IMR-90 (cell line): ENCODE results near the gene THRA. TPM values are rescaled to one million over a fixed set of nuclear protein-coding genes. Genes with fewer than 3 reads are reported as not detected.

ENCODE experiments used
- ATAC-seq: fragments of 200-7000 bp; cut with Tn5 transposase; 2 replicates; pipeline ENCODE4 v1.9.1; 2020; ENCODE audit warnings: low read depth, mild to moderate bottlenecking, moderate library complexity
- BruUV-seq: library from RNA; stranded (reverse); fragments of 400-500 nt; replicated peaks from 2 replicates; lab custom pipeline; 2021; lab: Mats Ljungman, UMichigan
- CTCF ChIA-PET: fragments of 300-600 bp; formaldehyde crosslinking; extraction: SDS; loops from one replicate; lab custom pipeline; 2021; ENCODE audit warnings: antibody characterized with exemption; lab: Yijun Ruan, JAX
- POLR2A ChIA-PET: fragments of 300-600 bp; sonication (Branson Sonifier 250); formaldehyde crosslinking; loops from one replicate; lab custom pipeline; 2022; ENCODE audit warnings: antibody characterized with exemption; ENCODE audit not compliant: unreplicated experiment; lab: Charles Lee
- DNase-seq: peaks from one replicate; pipeline ENCODE4 v3.0.0; 2013
- H2AFZ ChIP-seq: replicated peaks from 2 replicates; pipeline ENCODE3; 2013; ENCODE audit warnings: low read length, mild to moderate bottlenecking; ENCODE audit not compliant: poor library complexity
- H2AK5ac ChIP-seq: 2 replicates; pipeline ENCODE4 v1.6.1; 2013; ENCODE audit warnings: low read depth, low read length, inconsistent platforms
- H2AK9ac ChIP-seq: replicated peaks from 2 replicates; pipeline ENCODE3; 2013; ENCODE audit warnings: mild to moderate bottlenecking, low read depth, low read length, moderate library complexity; ENCODE audit not compliant: poor library complexity
- H2BK120ac ChIP-seq: 2 replicates; pipeline ENCODE4 v1.6.1; 2013; ENCODE audit warnings: low read depth, low read length, inconsistent platforms
- H2BK15ac ChIP-seq: 3 replicates; pipeline ENCODE4 v1.6.1; 2013; ENCODE audit warnings: low read depth, low read length, inconsistent platforms
- H2BK20ac ChIP-seq: 2 replicates; pipeline ENCODE4 v1.6.1; 2013; ENCODE audit warnings: low read depth, mild to moderate bottlenecking, inconsistent platforms, low read length, moderate library complexity
- H2BK5ac ChIP-seq: 2 replicates; pipeline ENCODE4 v1.6.1; 2013; ENCODE audit warnings: mild to moderate bottlenecking, low read depth, low read length, inconsistent platforms; ENCODE audit not compliant: poor library complexity, severe bottlenecking
- H3K14ac ChIP-seq: replicated peaks from 2 replicates; pipeline ENCODE4 v1.6.1; 2013; ENCODE audit warnings: low read depth, low read length, inconsistent platforms
- H3K18ac ChIP-seq: 2 replicates; pipeline ENCODE4 v1.6.1; 2013; ENCODE audit warnings: low read depth, low read length, control low read depth
- H3K23ac ChIP-seq: 2 replicates; pipeline ENCODE4 v1.6.1; 2013; ENCODE audit warnings: low read depth, low read length, inconsistent platforms
- H3K27ac ChIP-seq: 2 replicates; pipeline ENCODE4 v1.5.1; 2013; ENCODE audit warnings: mild to moderate bottlenecking, control low read depth, low read length; ENCODE audit not compliant: insufficient read depth
- H3K27me3 ChIP-seq: 2 replicates; pipeline ENCODE4 v1.6.1; 2013; ENCODE audit warnings: low read length; ENCODE audit not compliant: control insufficient read depth, insufficient read depth
- H3K36me3 ChIP-seq: 2 replicates; pipeline ENCODE4 v1.6.1; 2013; ENCODE audit warnings: low read length, mixed read lengths; ENCODE audit not compliant: control insufficient read depth, insufficient read depth
- H3K4ac ChIP-seq: 2 replicates; pipeline ENCODE4 v1.6.1; 2013; ENCODE audit warnings: low read depth, low read length, inconsistent platforms
- H3K4me1 ChIP-seq: 2 replicates; pipeline ENCODE4 v1.6.1; 2013; ENCODE audit warnings: low read length, mixed read lengths; ENCODE audit not compliant: control insufficient read depth, insufficient read depth
- H3K4me2 ChIP-seq: 2 replicates; pipeline ENCODE4 v1.6.1; 2013; ENCODE audit warnings: low read depth, mild to moderate bottlenecking, control low read depth, low read length, moderate library complexity
- H3K4me3 ChIP-seq: 2 replicates; pipeline ENCODE4 v1.5.1; 2013; ENCODE audit warnings: low read depth, mild to moderate bottlenecking, control low read depth, low read length, moderate library complexity; ENCODE audit not compliant: insufficient read depth
- H3K56ac ChIP-seq: 2 replicates; pipeline ENCODE4 v1.6.1; 2013; ENCODE audit warnings: low read length, inconsistent platforms; ENCODE audit not compliant: insufficient read depth; ENCODE audit errors: extremely low read depth
- H3K79me1 ChIP-seq, 2 experiments: 2 replicates each; pipeline ENCODE4 v1.6.1; 2013; ENCODE audit warnings: low read length in 2 of 2, inconsistent platforms in 1 of 2, low read depth in 1 of 2
- H3K9ac ChIP-seq: 2 replicates; pipeline ENCODE4 v1.6.1; 2013; ENCODE audit warnings: low read depth, low read length, control low read depth
- H3K9me1 ChIP-seq: 2 replicates; pipeline ENCODE4 v1.6.1; 2013; ENCODE audit warnings: low read length, inconsistent platforms; ENCODE audit not compliant: insufficient read depth
- H3K9me3 ChIP-seq: 2 replicates; pipeline ENCODE4 v1.6.1; 2013; ENCODE audit warnings: low read length; ENCODE audit not compliant: control insufficient read depth, insufficient read depth
- H4K20me1 ChIP-seq: 2 replicates; pipeline ENCODE4 v1.6.1; 2013; ENCODE audit warnings: low read length, inconsistent platforms; ENCODE audit not compliant: insufficient read depth
- H4K5ac ChIP-seq: 2 replicates; pipeline ENCODE4 v1.6.1; 2013; ENCODE audit warnings: mild to moderate bottlenecking, low read depth, low read length, control low read depth
- H4K8ac ChIP-seq, 2 experiments: 2 replicates each; pipeline ENCODE4 v1.6.1; 2013; ENCODE audit warnings: low read depth in 2 of 2, low read length in 2 of 2, control low read depth in 1 of 2, inconsistent platforms in 1 of 2
- H4K91ac ChIP-seq: 2 replicates; pipeline ENCODE4 v1.6.1; 2013; ENCODE audit warnings: low read depth, low read length, inconsistent platforms; ENCODE audit not compliant: insufficient read depth
- CEBPB ChIP-seq: IDR thresholded peaks from 2 replicates; pipeline ENCODE4 v1.6.1; 2012; ENCODE audit warnings: low read depth, low read length, improper control_type of control experiment
- POLR2A ChIP-seq: IDR thresholded peaks from 2 replicates; pipeline ENCODE4 v1.6.1; 2012; ENCODE audit warnings: mild to moderate bottlenecking, low read depth, low read length
- WGBS, 2 experiments: methylation state at CpG; one replicate each; pipeline versions ENCODE4 v1.1.5 to v1.1.7; 2013; ENCODE audit warnings: missing lambda C conversion rate in 2 of 2; ENCODE audit not compliant: insufficient read length in 1 of 2; ENCODE audit errors: extremely low coverage in 2 of 2; 5-methylcytosine and 5-hydroxymethylcytosine counted together
- dilution Hi-C: fragments of 300-500 bp; cut with HindIII; formaldehyde crosslinking; loops from one replicate; pipeline ENCODE4 v1.14.3; 2018; ENCODE audit warnings: low sequenced_read_pairs; ENCODE audit not compliant: unreplicated experiment
- in situ Hi-C: fragments of 300-500 bp; cut with MboI; formaldehyde crosslinking; loops from 3 replicates; pipeline ENCODE4 v1.14.3; 2019; ENCODE audit warnings: low sequenced_read_pairs, inconsistent platforms, mixed read lengths
- intact Hi-C: fragments of 100-400 bp; cut with micrococcal nuclease; formaldehyde crosslinking; loops from 2 replicates; pipeline ENCODE4 v1.10.0; 2022
- polyA plus RNA-seq, 3 experiments: library from polyadenylated mRNA; depleted of rRNA; stranded (reverse); fragments of >200 nt; gene quantifications; 2 replicates each; pipeline ENCODE4 v1.2.3, GENCODE V29; 2012; ENCODE audit warnings: low replicate concordance in 1 of 3
- total RNA-seq: library from RNA; depleted of rRNA; stranded (reverse); fragments of >200 nt; gene quantifications from 2 replicates; pipeline ENCODE4 v1.2.3, GENCODE V29; 2012

THRA gene
- total and polyA plus RNA-seq, 2 of the 4 experiments (the other 2 are of a cell fraction): 22.0 to 23.4 TPM

GRCh38 chr17:40100419-40100668 is 37.6 kb downstream of the THRA start, which contains the start of gene NR1D1:
Gene NR1D1, minus strand, starts transcription at chr17:40100589. Its CDS starts 495 bp downstream, at chr17:40100094.
- no peak for ATAC-seq
- H3K27me3 ChIP-seq: no peaks in the 10 kb centered on the region
- POLR2A ChIA-PET: interaction anchor here (0.6 to 1.2 kb wide), 3 partner anchors 9 to 46 kb away, joined by 3 to 5 read pairs (median 3); partner anchors contain the start of gene MED24
- peak within 1 kb of the TSS; percentile 45 to 67 for H4K8ac ChIP-seq
- H2BK5ac ChIP-seq: peak within 1 kb of the TSS; percentile 74
- TF ChIP-seq CEBPB (no peak), POLR2A (peak; percentile 92)
- H3K4me2 ChIP-seq: peak within 1 kb of the TSS; percentile 85
- H4K91ac ChIP-seq: peak within 1 kb of the TSS; percentile 86
- no peak for DNase-seq
- H2AK5ac ChIP-seq: peak within 1 kb of the TSS; percentile 91
- peaks cover 22% of the 10 kb centered on the region for H3K4me1 ChIP-seq
- peak within 1 kb of the TSS; percentile 97 for H2AK9ac ChIP-seq
- H3K9me1 ChIP-seq: peaks cover 27% of the 10 kb centered on the region
- H4K5ac ChIP-seq: peak within 1 kb of the TSS; percentile 19
- dilution Hi-C loops: no loop called here
- H3K36me3 ChIP-seq: peaks cover 21% of the 10 kb centered on the region
- intact Hi-C loops: loop anchor here (1.0 kb wide), 1 partner anchor 11 kb away; no protein-coding TSS in a partner anchor
- H3K4ac ChIP-seq: peak within 1 kb of the TSS; percentile 88
- peak within 1 kb of the TSS; percentile 78 for H2BK20ac ChIP-seq
- H3K18ac ChIP-seq: peak within 1 kb of the TSS; percentile 15
- H3K14ac ChIP-seq: peak within 1 kb of the TSS; percentile 89
- peak within 1 kb of the TSS; percentile 82 for H2BK120ac ChIP-seq
- H3K79me1 ChIP-seq: peaks cover 24 to 46% of the 10 kb centered on the region in 2 experiments; a peak in 3 of 4 replicates
- 1% methylated on average over 14 of the region's 16 CpGs; no CpG with 5 or more reads in 1 of the 2 experiments for WGBS, 2 experiments
- H2BK15ac ChIP-seq: peak within 1 kb of the TSS; percentile 40
- no peaks in the 10 kb centered on the region for H3K9me3 ChIP-seq
- peak within 1 kb of the TSS; percentile 72 for H3K27ac ChIP-seq
- peak within 1 kb of the TSS; percentile 98 for H3K23ac ChIP-seq
- H3K56ac ChIP-seq: peak within 1 kb of the TSS; percentile 69
- in situ Hi-C loops: no loop called here
- H4K20me1 ChIP-seq: peaks cover 8% of the 10 kb centered on the region; the same call in 1 of the 2 replicates
- BruUV-seq: no TSS peak
- H3K9ac ChIP-seq: peak within 1 kb of the TSS; percentile 70
- CTCF ChIA-PET: interaction anchor here (1.0 to 1.3 kb wide), 2 partner anchors 26 to 68 kb away, joined by 3 read pairs; no protein-coding TSS in a partner anchor
- peak within 1 kb of the TSS; percentile 65 for H3K4me3 ChIP-seq
- peak within 1 kb of the TSS; percentile 87 for H2AFZ ChIP-seq
